Heart right ventricle (tissue), 16 donors: ENCODE results near the gene FLRT2. TPM values are rescaled to one million over a fixed set of nuclear protein-coding genes. Genes with fewer than 3 reads are reported as not detected.

Experiments used
- ATAC-seq, 8 donors: fragments of 200-7000 bp; cut with Tn5 transposase; one replicate each; pipeline ENCODE4 v1.9.1; 2020; ENCODE audit warnings: mild to moderate bottlenecking in 8 of 8, moderate library complexity in 8 of 8, moderate number of reproducible peaks in 1 of 8
- DNase-seq, 2 donors: peaks; one replicate each; pipeline ENCODE4 v3.0.0-alpha.2; 2020
- H3K27ac ChIP-seq, 10 donors: fragments of 200-600 bp; sonication (generic) in 2 of 10; one replicate each; pipeline versions ENCODE4 v1.5.0 to v1.8.0; 2020 to 2022; ENCODE audit warnings: mild to moderate bottlenecking in 3 of 10
- H3K27me3 ChIP-seq, 7 donors: fragments of 200-600 bp; one replicate each; pipeline ENCODE4 v1.8.0; 2021 to 2022; ENCODE audit warnings: mild to moderate bottlenecking in 2 of 7
- H3K36me3 ChIP-seq, 9 donors: fragments of 200-600 bp; sonication (generic) in 1 of 9; one replicate each; pipeline versions ENCODE4 v1.5.0 to v1.8.0; 2020 to 2022; ENCODE audit warnings: mild to moderate bottlenecking in 2 of 9
- H3K4me1 ChIP-seq, 9 donors: fragments of 200-600 bp; sonication (generic) in 1 of 9; one replicate each; pipeline versions ENCODE4 v1.5.0 to v1.8.0; 2020 to 2022; ENCODE audit warnings: mild to moderate bottlenecking in 4 of 9
- H3K4me3 ChIP-seq, 10 donors: fragments of 200-600 bp; sonication (generic) in 2 of 10; one replicate each; pipeline versions ENCODE4 v1.5.0 to v1.8.0; 2020 to 2022; ENCODE audit warnings: mild to moderate bottlenecking in 7 of 10, moderate library complexity in 2 of 10
- H3K9me3 ChIP-seq, 11 donors: fragments of 200-600 bp in 10 of 11; sonication (generic) in 2 of 11; one replicate each; pipeline versions ENCODE4 v1.5.0 to v1.8.0; 2013 to 2022; ENCODE audit warnings: mild to moderate bottlenecking in 2 of 11, control low read depth in 1 of 11, moderate library complexity in 1 of 11
- WGBS, 2 donors: extraction: QIAGEN DNeasy Blood & Tissue Kit; methylation state at CpG; one replicate each; pipeline ENCODE4 v1.1.7; 2013; ENCODE audit warnings: inconsistent platforms in 1 of 2; 5-methylcytosine and 5-hydroxymethylcytosine counted together
- intact Hi-C, 10 donors: fragments of 100-400 bp; cut with DNase I; formaldehyde crosslinking; loops; one replicate each; pipeline versions ENCODE4 v1.11.1 to v1.14.2; 2022
- polyA plus RNA-seq, 2 donors: library from polyadenylated mRNA; stranded (reverse); fragments of 200-250 nt; gene quantifications; one replicate each; pipeline ENCODE4 v1.2.3, GENCODE V29; 2013
- total RNA-seq, 10 donors: library from RNA; stranded (reverse); fragmentation: NEBNext Ultra II Directional in 3 of 10; extraction: Animal tissue kit (Norgen Biotek cat#: 25700) in 3 of 10; gene quantifications; one replicate each; pipeline versions ENCODE4 v1.2.1 to v1.2.4, GENCODE V29; 2021 to 2023
- TF ChIP-seq, protein P1 (sequence below), 9 donors: fragments of 200-600 bp; sonication (generic) in 2 of 9; IDR thresholded peaks; one replicate each; pipeline versions ENCODE4 v1.5.0 to v1.8.0; 2021 to 2022; ENCODE audit warnings: antibody characterized with exemption in 9 of 9, mild to moderate bottlenecking in 5 of 9, moderate library complexity in 1 of 9
- donor health status: Arrhythmogenic right ventricular cardiomyopathy.
- donor health status: ischemic (EF 13 %, LVEDD 7.1; RV severe dilation, severe dysfunction).
- donor health status: healthy with polysubstance abuse.
- donor health status: DM: no; HTN: yes; CAD: no.
- donor health status: DM: no; HTN: no; CAD: no.
- donor health status: ischemic (EF 25% LVEDD 6.9; RV normal size, moderate dysfunction).
- donor health status: ischemic (EF 25% LVEDD 5.7; RV mildly dilated, moderate dysfunction).
- donor health status: healthy.
- donor health status: DM: yes; HTN: yes; CAD: no.
- donor health status: Ischemic cardiomyopathy.
- donor health status: ischemic (EF 35%, LVEDD 5.7; RV mildly dilated, moderate dysfunction).
- donor health status: nonischemic (EF 11% LVEDD 7.7; RV severe dilation, severe dysfunction).
- donor health status: DM: yes; HTN: yes; CAD: no.
- donor health status: PGD.
- donor health status: ischemic (EF 29% LVEDD 5.4; RV normal size, mild dysfunction).
- donor health status: nonischemic (EF 23%, LVEDD 6.1; RV moderate dilation, normal function).

Gene FLRT2
- total and polyA plus RNA-seq, 12 donors, result 1.1 to 7.5 (median 3.1) TPM

DNA sequence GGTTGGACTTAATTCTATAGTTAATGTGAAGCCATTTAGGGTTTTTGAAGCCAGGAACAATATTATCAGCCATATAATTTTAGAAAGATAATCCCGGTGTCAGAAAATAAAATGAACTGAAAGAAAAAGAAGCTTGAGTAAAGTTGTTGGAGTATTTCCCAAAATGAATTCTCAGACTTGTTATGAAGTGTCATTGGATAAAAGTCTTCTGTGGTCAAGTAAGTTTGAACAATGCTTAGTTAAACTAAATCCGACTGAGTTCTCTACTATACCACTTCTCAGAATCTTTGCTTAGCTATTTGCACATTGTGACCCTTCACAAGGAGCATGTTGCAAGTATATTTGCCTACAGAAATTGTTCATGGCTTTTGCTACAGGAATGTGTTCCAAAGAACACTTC is 17.5 kb upstream of the FLRT2 start:
- ATAC-seq, result no peak
- TF ChIP-seq, protein P1, sequence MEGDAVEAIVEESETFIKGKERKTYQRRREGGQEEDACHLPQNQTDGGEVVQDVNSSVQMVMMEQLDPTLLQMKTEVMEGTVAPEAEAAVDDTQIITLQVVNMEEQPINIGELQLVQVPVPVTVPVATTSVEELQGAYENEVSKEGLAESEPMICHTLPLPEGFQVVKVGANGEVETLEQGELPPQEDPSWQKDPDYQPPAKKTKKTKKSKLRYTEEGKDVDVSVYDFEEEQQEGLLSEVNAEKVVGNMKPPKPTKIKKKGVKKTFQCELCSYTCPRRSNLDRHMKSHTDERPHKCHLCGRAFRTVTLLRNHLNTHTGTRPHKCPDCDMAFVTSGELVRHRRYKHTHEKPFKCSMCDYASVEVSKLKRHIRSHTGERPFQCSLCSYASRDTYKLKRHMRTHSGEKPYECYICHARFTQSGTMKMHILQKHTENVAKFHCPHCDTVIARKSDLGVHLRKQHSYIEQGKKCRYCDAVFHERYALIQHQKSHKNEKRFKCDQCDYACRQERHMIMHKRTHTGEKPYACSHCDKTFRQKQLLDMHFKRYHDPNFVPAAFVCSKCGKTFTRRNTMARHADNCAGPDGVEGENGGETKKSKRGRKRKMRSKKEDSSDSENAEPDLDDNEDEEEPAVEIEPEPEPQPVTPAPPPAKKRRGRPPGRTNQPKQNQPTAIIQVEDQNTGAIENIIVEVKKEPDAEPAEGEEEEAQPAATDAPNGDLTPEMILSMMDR (IDR thresholded peaks at IDR 0.05), result no peak
- H3K9me3 ChIP-seq, result no peaks in the 10 kb centered on the region
- WGBS, 2 donors, result 78 to 80% methylated on average over 2 of the region's 2 CpGs
- H3K27ac ChIP-seq, result no peak overlapping the region
- H3K4me3 ChIP-seq, result no peak overlapping the region
- no peaks in the 10 kb centered on the region for H3K27me3 ChIP-seq
- no peaks in the 10 kb centered on the region for H3K36me3 ChIP-seq
- intact Hi-C loops, result no loop called here
- DNase-seq, result no peak
- H3K4me1 ChIP-seq, result peaks cover 0 to 9% (median 0%) of the 10 kb centered on the region in 9 donors

DNA sequence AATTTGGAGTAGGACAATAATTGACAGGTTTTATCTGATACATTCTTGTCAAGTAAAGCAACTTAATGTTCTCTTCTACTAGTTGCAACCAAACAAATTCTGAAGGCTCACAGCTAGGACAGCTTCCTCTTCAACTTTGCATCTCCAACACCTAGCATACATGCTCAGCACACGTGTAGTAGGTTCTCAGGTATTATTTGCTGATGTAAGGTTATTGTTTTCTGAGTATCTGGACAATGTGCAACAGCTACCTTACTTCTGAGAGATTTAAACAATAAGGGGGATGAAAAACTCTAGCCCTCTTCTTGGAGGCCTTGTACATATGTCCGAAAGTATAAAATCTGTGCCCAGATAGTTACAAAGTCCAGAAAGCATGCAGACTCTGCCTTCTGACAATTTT is 15.5 kb upstream of the FLRT2 start:
- TF ChIP-seq, protein P1 (IDR thresholded peaks at IDR 0.05), result no peak
- DNase-seq (no peak), ATAC-seq (no peak)
- 89 to 96% methylated on average over 2 of the region's 2 CpGs for WGBS, 2 donors
- Histone ChIP-seq H3K4me3 (no peak overlapping the region), H3K36me3 (no peaks in the 10 kb centered on the region), H3K9me3 (no peaks in the 10 kb centered on the region), H3K27ac (no peak overlapping the region), H3K4me1 (peaks cover 0 to 9% (median 0%) of the 10 kb centered on the region in 9 donors), H3K27me3 (no peaks in the 10 kb centered on the region)
- intact Hi-C loops, result no loop called here

DNA sequence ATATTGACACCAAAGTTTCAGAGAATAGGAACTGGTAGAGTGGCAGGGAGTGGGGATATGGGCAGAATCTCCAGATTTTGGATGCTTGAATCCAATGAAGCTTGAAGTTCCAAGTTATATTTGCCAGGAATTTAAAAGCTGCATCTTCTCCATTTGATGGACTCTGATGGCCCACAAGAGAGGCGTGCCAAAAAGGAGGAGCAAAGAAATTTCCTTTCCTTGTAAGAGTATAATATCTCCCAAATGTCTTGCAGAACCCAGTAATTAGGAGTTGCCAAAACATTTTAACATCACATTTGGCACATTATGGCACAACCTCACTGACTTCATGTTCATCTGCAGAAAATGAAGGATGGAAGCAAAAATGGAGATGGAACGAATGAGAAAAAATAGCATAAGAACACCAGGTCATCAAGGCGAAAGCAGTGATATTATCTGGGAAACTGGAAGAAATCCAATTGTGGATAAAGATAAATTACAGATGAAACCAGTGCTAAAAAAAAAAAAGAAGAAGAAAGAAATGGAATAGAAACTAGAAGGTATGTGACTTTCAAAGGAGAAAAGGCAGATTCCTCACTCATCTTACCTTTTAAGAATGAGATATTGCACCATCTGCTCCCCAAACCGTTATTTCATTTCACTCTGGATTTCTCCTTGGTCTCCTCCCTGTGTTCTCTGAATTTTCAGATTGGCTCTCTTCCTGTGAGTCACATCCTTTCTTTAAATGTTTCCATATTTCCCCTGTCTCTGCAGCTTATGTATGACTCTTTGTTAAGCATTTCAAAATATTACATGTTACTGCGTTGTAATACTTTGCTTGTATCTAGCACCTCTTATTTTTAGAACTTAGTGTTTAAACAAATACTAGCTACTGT is 13.5 kb upstream of the FLRT2 start:
- TF ChIP-seq, protein P1 (IDR thresholded peaks at IDR 0.05), result no peak
- H3K9me3 ChIP-seq, result no peaks in the 10 kb centered on the region
- peaks cover 0 to 9% (median 0%) of the 10 kb centered on the region in 9 donors for H3K4me1 ChIP-seq
- intact Hi-C loops, result no loop called here
- H3K36me3 ChIP-seq, result no peaks in the 10 kb centered on the region
- peak overlapping the region in 1 of 10 donors; percentile 0 for H3K27ac ChIP-seq
- 50 to 62% methylated on average over 5 of the region's 5 CpGs for WGBS, 2 donors
- H3K4me3 ChIP-seq, result no peak overlapping the region
- ATAC-seq, result peak in 1 of 8 donors; percentile 38
- H3K27me3 ChIP-seq, result no peaks in the 10 kb centered on the region
- no peak for DNase-seq

DNA sequence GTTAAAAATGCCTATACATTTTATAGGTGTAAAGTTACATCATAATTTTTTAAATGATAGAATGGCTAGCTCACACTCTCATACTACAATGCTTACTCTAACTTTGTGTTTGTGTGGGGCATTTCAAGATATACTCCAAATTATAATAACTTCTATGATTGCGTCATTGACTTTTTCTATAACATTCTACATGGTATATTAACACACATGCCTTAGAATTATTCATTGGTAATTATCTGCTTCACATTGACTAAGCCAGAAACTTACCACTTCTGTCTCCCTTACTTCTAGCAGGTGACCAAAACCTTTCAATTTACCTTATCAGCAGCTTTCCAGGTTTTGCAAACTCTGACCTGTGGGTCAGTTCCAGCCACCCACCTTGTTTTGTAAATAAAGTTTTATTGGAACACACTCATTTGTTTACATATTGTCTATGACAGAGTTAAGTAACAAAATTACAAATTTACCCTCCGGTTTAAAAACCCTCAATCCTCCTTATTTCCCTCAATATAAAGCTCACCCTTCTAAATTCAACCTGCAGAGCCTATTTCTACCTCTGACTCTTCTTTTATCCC is 12.7 kb upstream of the FLRT2 start:
- WGBS, 2 donors, result 97 to 100% methylated on average over 2 of the region's 2 CpGs
- Histone ChIP-seq H3K4me3 (no peak overlapping the region), H3K27me3 (no peaks in the 10 kb centered on the region), H3K9me3 (no peaks in the 10 kb centered on the region), H3K4me1 (peaks cover 0 to 9% (median 0%) of the 10 kb centered on the region in 9 donors), H3K36me3 (no peaks in the 10 kb centered on the region), H3K27ac (peak overlapping the region in 1 of 10 donors; percentile 0)
- no peak for ATAC-seq
- intact Hi-C loops, result no loop called here
- TF ChIP-seq, protein P1 (IDR thresholded peaks at IDR 0.05), result no peak
- DNase-seq, result no peak
